HepG2 (cell line): ENCODE data around the gene ARHGAP30. TPM values are rescaled to one million over a fixed set of nuclear protein-coding genes. Genes with fewer than 3 reads are reported as not detected.

Experiments
- CAMTA2 ChIP-seq: sonication (generic); formaldehyde crosslinking; IDR thresholded peaks from 2 replicates; pipeline ENCODE4 v1.4.0; 2020; ENCODE audit warnings: mild to moderate bottlenecking, missing genetic modification reagents, borderline replicate concordance
- FOXA1 ChIP-seq, 2 experiments: fragments of 450-650 bp in 1 of 2; sonication (generic) in 1 of 2; formaldehyde crosslinking in 1 of 2; IDR thresholded peaks; 2 replicates each; pipeline versions ENCODE4 v1.4.0 to v1.6.1; 2016 to 2020; ENCODE audit warnings: missing genetic modification reagents in 1 of 2
- GTF2F1 ChIP-seq: fragments of 150-350 bp; IDR thresholded peaks from 2 replicates; pipeline ENCODE4 v1.6.1; 2014; ENCODE audit warnings: low read length
- GZF1 ChIP-seq: sonication (generic); formaldehyde crosslinking; IDR thresholded peaks from 2 replicates; pipeline ENCODE4 v1.5.1; 2020; ENCODE audit warnings: mild to moderate bottlenecking, missing genetic modification reagents
- KDM2A ChIP-seq: sonication (generic); formaldehyde crosslinking; IDR thresholded peaks from 2 replicates; pipeline ENCODE4 v1.4.0; 2020; ENCODE audit warnings: low read depth, missing genetic modification reagents, borderline replicate concordance
- NFYC ChIP-seq: IDR thresholded peaks from 2 replicates; pipeline ENCODE4 v1.6.1; 2016; ENCODE audit warnings: missing genetic modification reagents, missing compliant biosample characterization
- NR2F6 ChIP-seq, 2 experiments: IDR thresholded peaks; 2 replicates each; pipeline ENCODE4 v1.6.1; 2016; ENCODE audit warnings: antibody characterized with exemption in 1 of 2, mild to moderate bottlenecking in 1 of 2
- POLR2G ChIP-seq: fragments of 200-400 bp; formaldehyde crosslinking; IDR thresholded peaks from 2 replicates; pipeline ENCODE4 v1.6.1; 2018; ENCODE audit warnings: mild to moderate bottlenecking, low read depth, low read length, moderate library complexity
- RAD21 ChIP-seq: fragments of 450-650 bp; formaldehyde crosslinking; IDR thresholded peaks from 2 replicates; pipeline ENCODE4 v1.5.0; 2020; ENCODE audit warnings: mild to moderate bottlenecking
- RBM22 ChIP-seq: fragments of 200-400 bp; formaldehyde crosslinking; optimal IDR thresholded peaks from 2 replicates; pipeline ENCODE3; 2017; ENCODE audit warnings: mild to moderate bottlenecking, low read length, moderate library complexity
- SIX4 ChIP-seq: sonication (generic); formaldehyde crosslinking; IDR thresholded peaks from 2 replicates; pipeline ENCODE4 v1.4.0; 2020; ENCODE audit warnings: missing genetic modification reagents
- SKIL ChIP-seq: sonication (generic); formaldehyde crosslinking; IDR thresholded peaks from 2 replicates; pipeline ENCODE4 v1.8.0; 2022; ENCODE audit warnings: missing genetic modification reagents, mild to moderate bottlenecking, moderate library complexity, borderline replicate concordance
- SMC3 ChIP-seq: IDR thresholded peaks from 2 replicates; pipeline ENCODE4 v1.6.1; 2011; ENCODE audit warnings: low read length, improper control_type of control experiment
- STAG1 ChIP-seq: sonication (generic); formaldehyde crosslinking; IDR thresholded peaks from 2 replicates; pipeline ENCODE4 v1.4.0; 2020; ENCODE audit warnings: missing genetic modification reagents
- XRCC5 ChIP-seq: fragments of 200-400 bp; formaldehyde crosslinking; optimal IDR thresholded peaks from 2 replicates; pipeline ENCODE3; 2017; ENCODE audit warnings: mild to moderate bottlenecking, low read length
- ZBTB8A ChIP-seq: sonication (generic); formaldehyde crosslinking; IDR thresholded peaks from 2 replicates; pipeline ENCODE4 v1.4.0; 2020; ENCODE audit warnings: mild to moderate bottlenecking, low read depth, missing genetic modification reagents, borderline replicate concordance
- ZC3H4 ChIP-seq: sonication (generic); formaldehyde crosslinking; IDR thresholded peaks from 2 replicates; pipeline ENCODE4 v1.4.0; 2020; ENCODE audit warnings: missing genetic modification reagents, borderline replicate concordance
- ZFX ChIP-seq: sonication (generic); formaldehyde crosslinking; IDR thresholded peaks from 2 replicates; pipeline ENCODE4 v1.4.0; 2020; ENCODE audit warnings: mild to moderate bottlenecking, low read depth, missing genetic modification reagents, moderate library complexity
- ZFY ChIP-seq: sonication (generic); formaldehyde crosslinking; IDR thresholded peaks from 2 replicates; pipeline ENCODE4 v1.4.0; 2020; ENCODE audit warnings: missing genetic modification reagents
- ZMYM4 ChIP-seq: sonication (generic); formaldehyde crosslinking; IDR thresholded peaks from 2 replicates; pipeline ENCODE4 v1.8.1; 2023; ENCODE audit warnings: mild to moderate bottlenecking, missing genetic modification reagents
- ZNF124 ChIP-seq: sonication (generic); formaldehyde crosslinking; IDR thresholded peaks from 2 replicates; pipeline ENCODE4 v1.4.0; 2020; ENCODE audit warnings: missing genetic modification reagents
- ZNF331 ChIP-seq: sonication (generic); formaldehyde crosslinking; IDR thresholded peaks from 2 replicates; pipeline ENCODE4 v1.4.0; 2020; ENCODE audit warnings: missing genetic modification reagents
- ZNF350 ChIP-seq: sonication (generic); formaldehyde crosslinking; IDR thresholded peaks from 2 replicates; pipeline ENCODE4 v1.4.0; 2020; ENCODE audit warnings: mild to moderate bottlenecking, low read depth, missing genetic modification reagents, borderline replicate concordance
- ZNF589 ChIP-seq: sonication (generic); formaldehyde crosslinking; conservative IDR thresholded peaks from 2 replicates; pipeline ENCODE4 v1.8.0; 2022; ENCODE audit warnings: mild to moderate bottlenecking, moderate library complexity, missing genetic modification reagents
- ZSCAN9 ChIP-seq: IDR thresholded peaks from 2 replicates; pipeline ENCODE4 v1.6.1; 2016; ENCODE audit warnings: borderline replicate concordance
- polyA plus RNA-seq, 8 experiments: library from polyadenylated mRNA; depleted of rRNA in 3 of 8; stranded (reverse) in 7 of 8; unstranded in 1 of 8; fragments of >200 nt; fragmentation: Illumina TruSeq in 4 of 8; extraction: Trizol in 4 of 8; gene quantifications; 2 replicates each; pipeline versions ENCODE4 v1.2.1 to v1.2.3, GENCODE V29; 2011 to 2016; ENCODE audit warnings: low read depth in 4 of 8, missing spikeins in 1 of 8, mixed read lengths in 1 of 8; ENCODE audit not compliant: insufficient read depth in 1 of 8
- total RNA-seq, 5 experiments: library from RNA; depleted of rRNA; stranded (reverse); fragments of >200 nt; fragmentation: Illumina TruSeq; extraction: Trizol; gene quantifications; 2 replicates each; pipeline ENCODE4 v1.2.3, GENCODE V29; 2016; ENCODE audit warnings: low read depth in 1 of 5
- TF ChIP-seq, protein P1 (sequence below), 2 experiments: IDR thresholded peaks; 2 replicates each; pipeline ENCODE4 v1.6.1; 2011 to 2012; ENCODE audit warnings: low read length in 2 of 2, borderline replicate concordance in 1 of 2, low read depth in 1 of 2, mild to moderate bottlenecking in 1 of 2, moderate library complexity in 1 of 2

ARHGAP30 gene
- total and polyA plus RNA-seq, 2 of the 13 experiments (the other 11 are each of a cell fraction or from before 2014, with no cell fraction given): 0.13 to 0.20 TPM

DNA sequence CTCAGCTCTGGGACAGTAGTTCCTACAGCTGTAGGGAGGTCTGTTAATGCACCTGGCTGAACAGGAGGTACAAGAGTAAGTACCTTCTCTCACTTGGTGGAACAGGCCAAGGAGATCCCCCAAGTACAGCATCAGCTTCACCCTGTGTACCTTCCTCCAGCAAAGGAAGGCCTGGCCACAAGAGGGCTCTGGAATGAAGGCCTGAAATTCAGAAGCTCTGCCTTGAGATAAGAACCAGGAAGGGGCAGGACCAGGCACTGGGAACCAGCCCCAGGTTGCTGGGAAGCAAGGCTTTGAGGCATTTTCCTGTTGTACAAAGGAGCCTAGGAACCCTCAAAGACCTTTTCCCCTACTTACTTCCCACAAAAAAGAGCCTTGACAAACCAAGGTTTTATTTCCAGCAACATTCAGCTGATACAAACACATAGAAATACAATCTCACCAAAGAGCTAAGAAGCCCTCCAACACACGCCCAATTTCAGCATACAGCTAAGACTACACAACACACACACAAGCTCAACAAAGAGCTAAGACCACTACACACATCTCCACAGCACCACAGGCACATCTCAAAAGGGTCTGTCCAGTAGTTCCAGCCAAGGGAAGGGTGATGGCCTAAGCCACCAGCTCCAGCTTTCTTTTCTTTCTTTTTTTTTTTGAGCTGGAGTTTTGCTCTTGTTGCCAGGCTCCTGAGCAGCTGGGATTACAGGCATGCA lies 72.2 kb downstream of the ARHGAP30 start (continued):
- peak; percentile 50; the same call in 1 of the 2 replicates for TF ChIP-seq KDM2A
- TF ChIP-seq ZMYM4: 0 out of 2 replicates have a peak, but pooled peaks have one; percentile 38
- no peak for TF ChIP-seq SKIL
- no peak for TF ChIP-seq CAMTA2 (CRISPR knock-in tag)
- no peak for TF ChIP-seq SIX4 (CRISPR knock-in tag)
- TF ChIP-seq, protein P1, sequence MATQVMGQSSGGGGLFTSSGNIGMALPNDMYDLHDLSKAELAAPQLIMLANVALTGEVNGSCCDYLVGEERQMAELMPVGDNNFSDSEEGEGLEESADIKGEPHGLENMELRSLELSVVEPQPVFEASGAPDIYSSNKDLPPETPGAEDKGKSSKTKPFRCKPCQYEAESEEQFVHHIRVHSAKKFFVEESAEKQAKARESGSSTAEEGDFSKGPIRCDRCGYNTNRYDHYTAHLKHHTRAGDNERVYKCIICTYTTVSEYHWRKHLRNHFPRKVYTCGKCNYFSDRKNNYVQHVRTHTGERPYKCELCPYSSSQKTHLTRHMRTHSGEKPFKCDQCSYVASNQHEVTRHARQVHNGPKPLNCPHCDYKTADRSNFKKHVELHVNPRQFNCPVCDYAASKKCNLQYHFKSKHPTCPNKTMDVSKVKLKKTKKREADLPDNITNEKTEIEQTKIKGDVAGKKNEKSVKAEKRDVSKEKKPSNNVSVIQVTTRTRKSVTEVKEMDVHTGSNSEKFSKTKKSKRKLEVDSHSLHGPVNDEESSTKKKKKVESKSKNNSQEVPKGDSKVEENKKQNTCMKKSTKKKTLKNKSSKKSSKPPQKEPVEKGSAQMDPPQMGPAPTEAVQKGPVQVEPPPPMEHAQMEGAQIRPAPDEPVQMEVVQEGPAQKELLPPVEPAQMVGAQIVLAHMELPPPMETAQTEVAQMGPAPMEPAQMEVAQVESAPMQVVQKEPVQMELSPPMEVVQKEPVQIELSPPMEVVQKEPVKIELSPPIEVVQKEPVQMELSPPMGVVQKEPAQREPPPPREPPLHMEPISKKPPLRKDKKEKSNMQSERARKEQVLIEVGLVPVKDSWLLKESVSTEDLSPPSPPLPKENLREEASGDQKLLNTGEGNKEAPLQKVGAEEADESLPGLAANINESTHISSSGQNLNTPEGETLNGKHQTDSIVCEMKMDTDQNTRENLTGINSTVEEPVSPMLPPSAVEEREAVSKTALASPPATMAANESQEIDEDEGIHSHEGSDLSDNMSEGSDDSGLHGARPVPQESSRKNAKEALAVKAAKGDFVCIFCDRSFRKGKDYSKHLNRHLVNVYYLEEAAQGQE (IDR thresholded peaks at IDR 0.05; ENCODE audit: borderline replicate concordance in 1 of 2, low read depth in 1 of 2, low read length in 2 of 2): no peak
- no peak for TF ChIP-seq ZNF350 (CRISPR knock-in tag)
- TF ChIP-seq ZBTB8A (CRISPR knock-in tag): no peak
- TF ChIP-seq STAG1 (CRISPR knock-in tag): peak; percentile 80
- TF ChIP-seq ZNF331: 0 out of 2 replicates have a peak, but pooled peaks have one; percentile 28
- TF ChIP-seq NFYC (CRISPR knock-in tag): peak; percentile 31; the same call in 1 of the 2 replicates
- TF ChIP-seq ZSCAN9 (CRISPR knock-in tag): 0 out of 2 replicates have a peak, but pooled peaks have one; percentile 38
- TF ChIP-seq FOXA1 (IDR thresholded peaks at IDR 0.05): no peak
- TF ChIP-seq FOXA1 (CRISPR knock-in tag; IDR thresholded peaks at IDR 0.05): peak; percentile 51; the same call in 1 of the 2 replicates
- no peak for TF ChIP-seq ZNF589 (CRISPR knock-in tag)
- TF ChIP-seq GTF2F1: no peak
- peak; percentile 53; the same call in 1 of the 2 replicates for TF ChIP-seq ZFX
- peak; percentile 49; the same call in 1 of the 2 replicates for TF ChIP-seq RAD21
- TF ChIP-seq ZC3H4 (CRISPR knock-in tag): no peak
- no peak for TF ChIP-seq ZNF124 (CRISPR knock-in tag)
- TF ChIP-seq SMC3: peak; percentile 87
- no peak for TF ChIP-seq GZF1 (CRISPR knock-in tag)
- TF ChIP-seq XRCC5: peak; percentile 61
- no peak for TF ChIP-seq NR2F6 (IDR thresholded peaks at IDR 0.05)
- TF ChIP-seq NR2F6 (CRISPR knock-in tag; IDR thresholded peaks at IDR 0.05): peak; percentile 15; the same call in 1 of the 2 replicates
- peak; percentile 75 for TF ChIP-seq RBM22
- TF ChIP-seq ZFY (CRISPR knock-in tag): 0 out of 2 replicates have a peak, but pooled peaks have one; percentile 38
- TF ChIP-seq POLR2G: no peak
